Neural progenitor cell (in vitro differentiated cells): Measurements from ENCODE around the gene ZFAND6.

Experiments used
- CTCF ChIP-seq: fragments of 200-600 bp; sonication (generic); IDR thresholded peaks from 2 replicates; pipeline ENCODE4 v1.5.1; 2017; ENCODE audit warnings: antibody characterized with exemption, mild to moderate bottlenecking
- EZH2phosphoT487 ChIP-seq: fragments of 200-600 bp; sonication (generic); IDR thresholded peaks from 2 replicates; pipeline ENCODE4 v1.6.1; 2017; ENCODE audit warnings: antibody characterized with exemption

GRCh38 chr15:80132382-80132781 is 72.9 kb downstream of the ZFAND6 start:
- TF ChIP-seq CTCF: no peak
- TF ChIP-seq EZH2phosphoT487: no peak
